GM19035 (cell line): ENCODE measurements around the gene ZC3H7A.
A peak's percentile ranks its signal among the peaks of the same experiment; 100 is the strongest.

Experiments used
- ATAC-seq: cut with Tn5 transposase; IDR thresholded peaks from one replicate; pipeline ENCODE4 v1.9.1; 2021; ENCODE audit not compliant: unreplicated experiment

ZC3H7A gene

GRCh38 chr16:11774065-11774626, 22.9 kb downstream of the ZC3H7A start:
- ATAC-seq = no peak

GRCh38 chr16:11768849-11769248, 28.2 kb downstream of the ZC3H7A start:
- peak; percentile 67 for ATAC-seq

GRCh38 chr16:11762431-11762830, 34.6 kb downstream of the ZC3H7A start:
- no peak for ATAC-seq

GRCh38 chr16:11759997-11760396, 37.1 kb downstream of the ZC3H7A start:
- ATAC-seq = no peak

- no peak for ATAC-seq
Measured at GRCh38 chr16:11759163-11759834, 37.8 kb downstream of the ZC3H7A start.

- ATAC-seq = no peak
Measured at GRCh38 chr16:11757671-11758545, 39.1 kb downstream of the ZC3H7A start.

GRCh38 chr16:11756248-11756647, 40.8 kb downstream of the ZC3H7A start:
- no peak for ATAC-seq

GRCh38 chr16:11755022-11755760, 41.9 kb downstream of the ZC3H7A start:
- no peak for ATAC-seq

- no peak for ATAC-seq
Measured at GRCh38 chr16:11752856-11753255, 44.2 kb downstream of the ZC3H7A start.

- no peak for ATAC-seq
Measured at GRCh38 chr16:11750056-11750455, 47.0 kb downstream of the ZC3H7A start.

GRCh38 chr16:11748404-11749254, 48.4 kb downstream of the ZC3H7A start:
- no peak for ATAC-seq

- ATAC-seq = no peak
Measured at GRCh38 chr16:11747949-11748403, 49.1 kb downstream of the ZC3H7A start.

GRCh38 chr16:11744075-11744470, 53.0 kb downstream of the ZC3H7A start:
- no peak for ATAC-seq

GRCh38 chr16:11743308-11744074, 53.6 kb downstream of the ZC3H7A start:
- ATAC-seq = no peak

GRCh38 chr16:11742536-11743307, 54.3 kb downstream of the ZC3H7A start, which contains the start of gene TXNDC11:
TSS of gene TXNDC11 (minus strand) at chr16:11742857. CDS start at chr16:11742730, 127 bp downstream.
- ATAC-seq = peak; percentile 90

GRCh38 chr16:11742093-11742535, 54.9 kb downstream of the ZC3H7A start:
- no peak for ATAC-seq

GRCh38 chr16:11740567-11740966, 56.5 kb downstream of the ZC3H7A start:
- ATAC-seq = no peak

GRCh38 chr16:11738742-11739544, 58.1 kb downstream of the ZC3H7A start:
- ATAC-seq = no peak
